Measurements from ENCODE around the gene COPS8.

The COPS8 gene

DNA sequence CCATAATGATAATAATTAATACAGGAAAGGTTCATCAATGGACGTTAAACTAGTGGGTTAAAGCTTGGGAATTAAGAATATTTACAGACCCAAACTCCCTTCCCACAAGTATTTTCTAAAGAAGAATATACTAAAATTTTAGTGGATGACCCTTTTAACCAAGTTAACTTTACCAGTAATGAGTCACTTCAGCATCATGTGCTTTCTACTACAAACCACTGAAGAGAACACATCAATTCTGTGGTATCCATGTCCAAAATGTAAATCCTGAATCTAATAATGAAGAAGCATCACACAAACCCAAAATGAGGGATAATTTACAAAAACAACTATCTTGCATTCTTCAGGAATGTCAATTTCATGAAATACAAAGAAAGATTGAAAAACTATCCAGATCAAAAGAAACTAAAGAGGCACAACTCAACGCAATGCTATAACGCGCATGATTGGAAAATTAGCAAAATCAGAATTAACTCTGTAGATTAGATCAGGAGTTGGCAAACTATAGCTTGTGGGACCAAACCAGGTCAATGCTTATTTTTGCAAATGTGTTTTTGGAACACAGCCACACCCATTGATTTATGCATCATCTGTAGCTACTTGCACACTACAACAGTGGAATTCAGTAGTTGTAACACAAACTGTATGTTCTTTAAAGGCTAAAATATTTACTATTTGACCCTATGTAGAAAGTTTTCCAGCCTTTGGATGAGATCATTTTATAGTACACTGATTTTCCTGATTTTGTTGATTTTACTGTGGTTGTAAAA, 27.5 kb downstream of the COPS8 start:
- Histone ChIP-seq H3K4me1 (ENCODE audit: control insufficient read depth, insufficient read depth, low read length) (peaks cover 4% of the 10 kb centered on the region), H3K9ac (ENCODE audit: low read length) (no peak overlapping the region), H3K9me3 (ENCODE audit: control insufficient read depth, low read length) (peaks cover 3% of the 10 kb centered on the region), H3K36me3 (ENCODE audit: control insufficient read depth, insufficient read depth, low read length, severe bottlenecking) (no peaks in the 10 kb centered on the region), H3K27me3 (replicated peaks; ENCODE audit: control insufficient read depth, insufficient read depth, low read length) (no peaks in the 10 kb centered on the region), H3K4me3 (ENCODE audit: low read length) (no peak overlapping the region)
- DNase-seq (ENCODE audit: low read depth): no peak

DNA sequence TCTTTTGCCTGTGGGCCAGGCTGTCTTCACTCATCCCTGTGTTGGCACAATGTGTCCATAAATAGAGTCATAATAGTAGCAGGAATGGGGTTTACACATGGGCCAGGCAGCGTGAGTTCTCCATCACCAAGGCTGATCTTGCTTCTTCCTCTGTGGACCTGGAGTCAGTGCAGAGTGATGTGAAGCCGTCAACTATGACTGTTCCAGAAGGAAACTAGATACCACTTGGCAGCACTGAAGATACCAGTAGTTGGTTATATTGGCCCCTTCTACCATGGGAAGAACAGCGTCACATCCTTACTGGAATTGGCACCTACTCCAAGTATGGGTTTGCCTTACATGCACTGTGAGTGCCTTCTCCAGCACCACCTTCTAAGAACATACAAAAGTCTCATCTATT, 30.2 kb downstream of the COPS8 start:
- Histone ChIP-seq H3K9ac (ENCODE audit: low read length) (no peak overlapping the region), H3K4me3 (ENCODE audit: low read length) (no peak overlapping the region), H3K9me3 (ENCODE audit: control insufficient read depth, low read length) (no peaks in the 10 kb centered on the region), H3K4me1 (ENCODE audit: control insufficient read depth, insufficient read depth, low read length) (peaks cover 19% of the 10 kb centered on the region), H3K36me3 (ENCODE audit: control insufficient read depth, insufficient read depth, low read length, severe bottlenecking) (no peaks in the 10 kb centered on the region), H3K27me3 (replicated peaks; ENCODE audit: control insufficient read depth, insufficient read depth, low read length) (no peaks in the 10 kb centered on the region)
- DNase-seq (ENCODE audit: low read depth): no peak

- Histone ChIP-seq H3K4me1 (ENCODE audit: control insufficient read depth, insufficient read depth, low read length) (peaks cover 25% of the 10 kb centered on the region), H3K36me3 (ENCODE audit: control insufficient read depth, insufficient read depth, low read length, severe bottlenecking) (no peaks in the 10 kb centered on the region), H3K9me3 (ENCODE audit: control insufficient read depth, low read length) (no peaks in the 10 kb centered on the region), H3K27me3 (replicated peaks; ENCODE audit: control insufficient read depth, insufficient read depth, low read length) (no peaks in the 10 kb centered on the region), H3K4me3 (ENCODE audit: low read length) (no peak overlapping the region), H3K9ac (ENCODE audit: low read length) (no peak overlapping the region)
- no peak for DNase-seq (ENCODE audit: low read depth)
These were observed 30.7 kb downstream of the COPS8 start for GRCh38 chr2:237116431-237116830.

- peaks cover 34% of the 10 kb centered on the region for H3K4me1 ChIP-seq (ENCODE audit: control insufficient read depth, insufficient read depth, low read length)
- H3K9me3 ChIP-seq (ENCODE audit: control insufficient read depth, low read length): no peaks in the 10 kb centered on the region
- no peaks in the 10 kb centered on the region for H3K27me3 ChIP-seq (replicated peaks; ENCODE audit: control insufficient read depth, insufficient read depth, low read length)
- no peak overlapping the region for H3K9ac ChIP-seq (ENCODE audit: low read length)
- H3K36me3 ChIP-seq (ENCODE audit: control insufficient read depth, insufficient read depth, low read length, severe bottlenecking): no peaks in the 10 kb centered on the region
- no peak overlapping the region for H3K4me3 ChIP-seq (ENCODE audit: low read length)
- no peak for DNase-seq (ENCODE audit: low read depth)
These were observed 32.3 kb downstream of the COPS8 start for GRCh38 chr2:237118025-237118424.

GRCh38 chr2:237118561-237119155, 33.0 kb downstream of the COPS8 start:
- DNase-seq (ENCODE audit: low read depth): no peak
- Histone ChIP-seq H3K9me3 (ENCODE audit: control insufficient read depth, low read length) (no peaks in the 10 kb centered on the region), H3K36me3 (ENCODE audit: control insufficient read depth, insufficient read depth, low read length, severe bottlenecking) (no peaks in the 10 kb centered on the region)

DNA sequence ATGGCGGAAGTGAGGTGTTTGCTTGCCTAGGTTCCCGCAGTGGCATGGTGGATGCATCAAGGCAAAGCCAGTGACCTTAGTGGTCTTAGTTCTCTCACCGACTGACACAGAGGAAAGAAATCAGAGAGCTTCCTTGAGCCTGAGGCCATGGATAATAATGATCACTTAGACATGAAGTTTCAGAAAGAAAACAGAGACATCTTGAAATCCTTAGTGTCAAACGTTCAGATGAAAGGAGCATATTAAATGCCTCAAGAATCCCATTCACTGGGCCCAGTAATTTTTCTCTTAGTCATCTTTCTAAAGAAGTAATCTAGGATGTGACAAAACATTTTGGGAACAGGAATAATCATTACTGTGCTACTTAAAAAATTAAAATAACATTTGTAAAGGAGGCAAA, 35.2 kb downstream of the COPS8 start:
- DNase-seq (ENCODE audit: low read depth): no peak
- peaks cover 34% of the 10 kb centered on the region for H3K4me1 ChIP-seq (ENCODE audit: control insufficient read depth, insufficient read depth, low read length)
- no peaks in the 10 kb centered on the region for H3K9me3 ChIP-seq (ENCODE audit: control insufficient read depth, low read length)
- H3K36me3 ChIP-seq (ENCODE audit: control insufficient read depth, insufficient read depth, low read length, severe bottlenecking): no peaks in the 10 kb centered on the region
- H3K9ac ChIP-seq (ENCODE audit: low read length): peak overlapping the region; percentile 73
- H3K4me3 ChIP-seq (ENCODE audit: low read length): no peak overlapping the region
- H3K27me3 ChIP-seq (replicated peaks; ENCODE audit: control insufficient read depth, insufficient read depth, low read length): no peaks in the 10 kb centered on the region

More at GRCh38 chr2:237118561-237119155, 33.0 kb downstream of the COPS8 start:
- Histone ChIP-seq H3K9ac (ENCODE audit: low read length) (peak overlapping the region; percentile 1), H3K4me3 (ENCODE audit: low read length) (no peak overlapping the region), H3K4me1 (ENCODE audit: control insufficient read depth, insufficient read depth, low read length) (peaks cover 34% of the 10 kb centered on the region), H3K27me3 (replicated peaks; ENCODE audit: control insufficient read depth, insufficient read depth, low read length) (no peaks in the 10 kb centered on the region)

DNA sequence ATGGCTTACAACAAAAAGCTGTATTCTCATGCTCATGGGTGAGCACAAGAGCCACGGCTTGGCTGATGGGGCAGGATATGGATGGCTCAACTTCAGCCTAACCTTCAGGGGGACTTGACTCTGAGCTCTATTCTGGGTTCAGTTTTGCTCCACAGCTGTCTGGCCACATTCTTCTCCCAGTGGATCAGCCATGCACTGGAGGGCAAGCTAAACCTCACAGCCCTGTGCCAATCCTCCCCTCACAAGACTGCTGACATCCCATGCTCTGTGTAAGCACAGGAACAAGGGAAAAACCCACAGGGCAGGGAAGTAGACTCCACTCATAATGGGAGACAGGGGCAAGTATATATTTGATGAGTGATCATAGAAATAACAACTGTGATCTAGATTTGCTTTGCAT, 35.6 kb downstream of the COPS8 start:
- Histone ChIP-seq H3K4me1 (ENCODE audit: control insufficient read depth, insufficient read depth, low read length) (peaks cover 38% of the 10 kb centered on the region), H3K36me3 (ENCODE audit: control insufficient read depth, insufficient read depth, low read length, severe bottlenecking) (no peaks in the 10 kb centered on the region), H3K27me3 (replicated peaks; ENCODE audit: control insufficient read depth, insufficient read depth, low read length) (no peaks in the 10 kb centered on the region), H3K4me3 (ENCODE audit: low read length) (no peak overlapping the region), H3K9me3 (ENCODE audit: control insufficient read depth, low read length) (no peaks in the 10 kb centered on the region), H3K9ac (ENCODE audit: low read length) (peak overlapping the region; percentile 73)
- no peak for DNase-seq (ENCODE audit: low read depth)

- H3K36me3 ChIP-seq (ENCODE audit: control insufficient read depth, insufficient read depth, low read length, severe bottlenecking): no peaks in the 10 kb centered on the region
- peak; percentile 82 for DNase-seq (ENCODE audit: low read depth)
- H3K4me3 ChIP-seq (ENCODE audit: low read length): no peak overlapping the region
- H3K4me1 ChIP-seq (ENCODE audit: control insufficient read depth, insufficient read depth, low read length): peaks cover 48% of the 10 kb centered on the region
- no peaks in the 10 kb centered on the region for H3K9me3 ChIP-seq (ENCODE audit: control insufficient read depth, low read length)
- H3K9ac ChIP-seq (ENCODE audit: low read length): peak overlapping the region; percentile 75
- H3K27me3 ChIP-seq (replicated peaks; ENCODE audit: control insufficient read depth, insufficient read depth, low read length): no peaks in the 10 kb centered on the region
These were observed 36.6 kb downstream of the COPS8 start for GRCh38 chr2:237122214-237122666.

DNA sequence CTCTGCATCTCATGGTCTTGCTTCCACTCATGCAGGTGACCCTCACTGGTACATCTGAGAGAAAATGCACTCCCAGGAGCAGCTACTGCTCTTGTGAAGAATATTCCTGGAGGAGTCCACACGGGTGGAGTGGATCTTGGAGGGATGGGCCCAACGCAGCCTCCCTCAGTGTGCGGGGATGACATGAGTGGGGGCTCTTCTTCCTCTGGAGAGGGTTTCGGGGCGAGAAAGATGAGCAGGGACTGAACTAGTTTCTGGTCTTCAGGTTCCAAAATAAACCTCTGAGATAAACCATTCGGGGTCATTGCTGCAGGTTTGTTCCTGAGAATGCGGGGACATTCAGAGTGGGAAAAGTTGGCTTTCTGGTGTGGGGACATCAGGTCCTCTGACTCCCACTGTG, 39.1 kb downstream of the COPS8 start:
- Histone ChIP-seq H3K9ac (ENCODE audit: low read length) (no peak overlapping the region), H3K4me1 (ENCODE audit: control insufficient read depth, insufficient read depth, low read length) (peaks cover 51% of the 10 kb centered on the region), H3K36me3 (ENCODE audit: control insufficient read depth, insufficient read depth, low read length, severe bottlenecking) (no peaks in the 10 kb centered on the region), H3K4me3 (ENCODE audit: low read length) (no peak overlapping the region), H3K9me3 (ENCODE audit: control insufficient read depth, low read length) (no peaks in the 10 kb centered on the region), H3K27me3 (replicated peaks; ENCODE audit: control insufficient read depth, insufficient read depth, low read length) (no peaks in the 10 kb centered on the region)
- DNase-seq (ENCODE audit: low read depth): no peak

DNA sequence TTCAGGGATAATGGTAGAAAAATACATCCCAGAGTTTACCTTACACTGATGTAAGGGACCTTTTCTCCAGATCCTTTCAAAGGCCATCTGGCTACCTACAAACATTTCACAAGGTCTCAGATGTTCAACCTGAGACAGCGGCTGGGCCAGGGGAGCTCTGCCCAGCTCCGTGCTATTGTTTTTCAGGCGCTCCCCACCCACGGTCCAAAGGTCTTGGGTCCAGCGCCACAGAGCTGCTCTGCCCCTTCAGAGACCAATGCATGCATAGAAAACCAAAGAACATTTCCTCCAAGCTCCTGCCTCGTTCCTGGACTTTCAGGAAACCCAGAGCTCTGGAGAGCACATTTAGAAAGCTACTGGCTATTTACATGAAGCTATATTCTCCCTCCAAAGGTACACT, 40.3 kb downstream of the COPS8 start:
- Histone ChIP-seq H3K4me3 (ENCODE audit: low read length) (no peak overlapping the region), H3K9ac (ENCODE audit: low read length) (peak overlapping the region; percentile 90), H3K9me3 (ENCODE audit: control insufficient read depth, low read length) (no peaks in the 10 kb centered on the region), H3K36me3 (ENCODE audit: control insufficient read depth, insufficient read depth, low read length, severe bottlenecking) (no peaks in the 10 kb centered on the region), H3K27me3 (replicated peaks; ENCODE audit: control insufficient read depth, insufficient read depth, low read length) (no peaks in the 10 kb centered on the region), H3K4me1 (ENCODE audit: control insufficient read depth, insufficient read depth, low read length) (peaks cover 45% of the 10 kb centered on the region)
- no peak for DNase-seq (ENCODE audit: low read depth)

DNA sequence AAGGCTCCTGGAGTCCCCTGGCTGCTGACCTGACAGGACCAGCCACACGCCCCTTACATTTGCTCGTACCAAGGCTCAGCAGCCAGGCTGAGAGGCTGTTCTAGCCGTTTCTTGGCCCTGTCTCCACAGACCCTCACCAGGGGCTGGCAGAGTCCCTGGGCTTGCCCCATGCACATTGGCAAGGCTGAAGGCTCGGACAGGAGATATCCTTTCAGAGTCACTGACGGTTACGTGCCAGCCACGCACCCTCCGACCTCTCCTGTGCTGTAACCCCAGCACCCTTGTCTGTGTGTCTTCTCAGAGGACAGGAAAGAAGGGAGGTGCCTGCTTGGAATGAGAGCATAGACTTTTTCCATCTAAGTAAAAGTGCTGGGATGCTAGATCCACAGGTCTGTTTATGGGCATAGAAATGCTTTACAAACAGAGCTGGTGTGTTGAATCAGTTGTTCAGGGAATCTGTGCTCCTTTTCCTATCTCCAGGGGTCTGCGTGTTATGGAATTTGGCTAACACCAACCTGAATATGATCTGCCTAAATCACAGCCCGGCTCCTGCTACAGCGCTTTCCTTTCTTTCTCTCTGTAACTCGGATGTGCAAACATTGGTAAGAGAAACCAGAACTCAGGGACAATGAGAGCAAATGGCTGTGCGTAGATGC, 41.0 kb downstream of the COPS8 start:
- Histone ChIP-seq H3K27me3 (replicated peaks; ENCODE audit: control insufficient read depth, insufficient read depth, low read length) (no peaks in the 10 kb centered on the region), H3K36me3 (ENCODE audit: control insufficient read depth, insufficient read depth, low read length, severe bottlenecking) (no peaks in the 10 kb centered on the region), H3K4me1 (ENCODE audit: control insufficient read depth, insufficient read depth, low read length) (peaks cover 39% of the 10 kb centered on the region), H3K9me3 (ENCODE audit: control insufficient read depth, low read length) (no peaks in the 10 kb centered on the region), H3K4me3 (ENCODE audit: low read length) (peak overlapping the region; percentile 45), H3K9ac (ENCODE audit: low read length) (peak overlapping the region; percentile 90)
- DNase-seq (ENCODE audit: low read depth): no peak
